Activated CD4-positive, alpha-beta T cell treated with anti-CD3 and anti-CD28 coated beads, Interleukin-2, amount 10 ng/mL, durations not matched to agents 7 days and 5 days (primary cell): ENCODE data around the gene MICU1. TPM values are rescaled to one million over a fixed set of nuclear protein-coding genes. Genes with fewer than 3 reads are reported as not detected.
"Not testable (repeated sequence)": the region's sequence is repeated elsewhere in the genome, so short reads cannot be mapped to it uniquely, and the experiment has no call there.

Source experiments
- CTCF ChIA-PET: fragments of 350-600 bp; sonication (Branson Sonifier 250); formaldehyde crosslinking; loops from one replicate; lab custom pipeline; 2021; ENCODE audit warnings: antibody characterized with exemption; lab: Charles Lee
- POLR2A ChIA-PET: fragments of 350-600 bp; sonication (Branson Sonifier 250); formaldehyde crosslinking; loops from one replicate; lab custom pipeline; 2021; ENCODE audit warnings: antibody characterized with exemption; lab: Charles Lee
- DNase-seq: peaks from one replicate; pipeline ENCODE4 v3.0.0-alpha.2; 2020
- H3K27ac Mint-ChIP-seq: one replicate; pipeline ENCODE4 v1.8.0; 2021; ENCODE audit warnings: mild to moderate bottlenecking, moderate library complexity, mixed read lengths
- H3K27me3 Mint-ChIP-seq: one replicate; pipeline ENCODE4 v1.8.0; 2021; ENCODE audit warnings: mixed read lengths
- H3K36me3 Mint-ChIP-seq: one replicate; pipeline ENCODE4 v1.8.0; 2021; ENCODE audit warnings: low read depth, mixed read lengths
- H3K4me1 Mint-ChIP-seq: one replicate; pipeline ENCODE4 v1.8.0; 2021; ENCODE audit warnings: mixed read lengths
- H3K4me3 Mint-ChIP-seq: one replicate; pipeline ENCODE4 v1.8.0; 2021; ENCODE audit warnings: mild to moderate bottlenecking, moderate library complexity, mixed read lengths
- H3K9me3 Mint-ChIP-seq: one replicate; pipeline ENCODE4 v1.8.0; 2021; ENCODE audit warnings: mixed read lengths
- total RNA-seq, 2 experiments: library from RNA; stranded (reverse); gene quantifications; one replicate each; pipeline ENCODE4 v1.2.3, GENCODE V29; 2021

MICU1 gene
- total RNA-seq, 2 experiments from 2014 or later: 27.3 to 28.7 TPM

DNA sequence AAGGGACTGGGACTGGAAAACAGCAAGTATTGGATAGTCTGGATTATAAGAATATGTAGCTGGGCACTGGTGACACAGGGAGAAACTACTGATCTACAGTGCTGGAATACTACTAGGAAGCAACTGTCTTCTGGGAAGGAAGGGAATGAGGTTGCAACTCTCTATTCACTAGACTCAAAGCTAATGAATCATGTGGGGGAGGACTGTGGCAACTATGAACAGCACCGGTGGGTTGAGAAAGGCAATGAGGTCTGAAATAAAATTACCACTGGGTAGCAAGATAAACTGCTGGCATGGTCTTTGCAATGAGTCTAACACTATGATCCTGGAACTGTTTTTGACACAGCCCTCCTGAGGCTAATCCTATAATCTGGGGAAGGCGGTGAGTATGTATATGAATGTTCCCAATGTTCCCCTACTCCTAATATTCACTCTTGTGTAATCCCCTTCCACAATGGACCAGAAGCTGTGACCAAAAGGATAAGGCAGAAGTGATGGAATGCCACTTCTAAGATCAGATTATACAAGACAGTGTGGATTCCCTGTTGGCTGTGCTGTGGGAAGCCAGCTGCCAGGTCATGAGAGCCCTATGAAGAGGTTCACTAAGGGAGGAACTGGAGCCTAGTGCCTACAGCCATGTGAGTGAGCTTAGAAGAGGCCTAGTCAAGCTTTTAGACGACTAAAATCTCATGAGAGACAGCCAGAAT lies 169.8 kb downstream of the MICU1 start:
- H3K9me3 Mint-ChIP-seq: no peaks in the 10 kb centered on the region
- CTCF ChIA-PET: interaction anchor here (0.6 to 0.8 kb wide), 2 partner anchors 39 to 46 kb away, joined by 4 to 6 read pairs; no protein-coding TSS in a partner anchor
- H3K27me3 Mint-ChIP-seq: no peaks in the 10 kb centered on the region

DNA sequence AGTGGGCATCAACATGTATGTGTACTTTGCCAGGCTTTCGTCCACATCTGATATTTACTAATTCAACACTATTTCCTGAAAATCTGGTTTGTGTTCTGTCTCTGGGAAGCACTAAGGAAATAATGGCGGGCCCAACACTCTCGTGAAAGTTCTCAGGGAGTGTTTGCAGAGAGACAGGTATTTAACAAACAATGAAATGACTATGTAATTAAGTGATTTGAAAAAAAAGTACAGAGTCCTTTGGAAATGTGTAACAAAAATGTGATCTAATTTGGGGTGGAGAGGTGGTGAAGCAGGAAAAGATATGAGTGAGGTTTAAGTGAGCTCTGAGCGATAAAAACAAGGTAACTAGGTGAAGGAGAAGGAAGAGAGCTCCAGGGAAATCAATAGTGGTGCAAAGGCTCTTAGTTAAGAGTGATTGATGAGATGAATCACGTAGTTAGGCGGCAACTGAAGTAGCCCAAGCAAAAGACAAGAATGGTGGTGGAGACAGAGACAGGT lies 175.9 kb downstream of the MICU1 start:
- Mint-ChIP-seq H3K27me3 (no peaks in the 10 kb centered on the region), H3K36me3 (no peaks in the 10 kb centered on the region), H3K9me3 (no peaks in the 10 kb centered on the region), H3K4me1 (no peaks in the 10 kb centered on the region), H3K27ac (no peak overlapping the region), H3K4me3 (no peak overlapping the region)
- ChIA-PET POLR2A (no interaction called here), CTCF (interaction anchor here (0.6 kb wide), 1 partner anchor 78 kb away, joined by 3 read pairs; no protein-coding TSS in a partner anchor)
- DNase-seq: no peak

More for the DNA sequence above, 169.8 kb downstream of the MICU1 start:
- no peaks in the 10 kb centered on the region for H3K36me3 Mint-ChIP-seq
- DNase-seq: no peak
- POLR2A ChIA-PET: interaction anchor here (0.6 kb wide), 1 partner anchor 106 kb away, joined by 5 read pairs; no protein-coding TSS in a partner anchor
- H3K27ac Mint-ChIP-seq: no peak overlapping the region
- H3K4me1 Mint-ChIP-seq: no peaks in the 10 kb centered on the region
- H3K4me3 Mint-ChIP-seq: no peak overlapping the region

DNA sequence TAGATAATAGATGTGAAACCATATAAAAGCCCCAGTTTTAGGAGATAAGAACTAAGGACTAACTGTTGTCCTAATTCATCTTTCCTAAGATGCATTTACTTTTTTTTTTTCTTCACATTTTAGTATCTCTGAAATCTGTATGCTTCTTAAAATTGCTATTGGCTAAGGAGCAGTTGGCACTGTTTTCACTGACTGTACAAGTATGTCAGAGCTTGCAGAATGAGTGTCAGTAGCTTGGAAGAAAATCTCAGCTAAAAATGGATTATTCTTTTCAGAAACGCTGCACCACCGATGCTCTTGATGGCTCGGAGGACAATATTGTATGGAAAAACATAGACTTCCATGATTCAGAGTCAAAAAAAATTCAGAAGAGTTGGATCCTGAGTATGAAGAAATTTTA lies 180.0 kb downstream of the MICU1 start:
- Mint-ChIP-seq H3K9me3 (no peaks in the 10 kb centered on the region), H3K27me3 (no peaks in the 10 kb centered on the region), H3K27ac (no peak overlapping the region), H3K4me3 (no peak overlapping the region), H3K4me1 (no peaks in the 10 kb centered on the region), H3K36me3 (peaks cover 5% of the 10 kb centered on the region)
- DNase-seq: no peak
- ChIA-PET CTCF (no interaction called here), POLR2A (no interaction called here)

DNA sequence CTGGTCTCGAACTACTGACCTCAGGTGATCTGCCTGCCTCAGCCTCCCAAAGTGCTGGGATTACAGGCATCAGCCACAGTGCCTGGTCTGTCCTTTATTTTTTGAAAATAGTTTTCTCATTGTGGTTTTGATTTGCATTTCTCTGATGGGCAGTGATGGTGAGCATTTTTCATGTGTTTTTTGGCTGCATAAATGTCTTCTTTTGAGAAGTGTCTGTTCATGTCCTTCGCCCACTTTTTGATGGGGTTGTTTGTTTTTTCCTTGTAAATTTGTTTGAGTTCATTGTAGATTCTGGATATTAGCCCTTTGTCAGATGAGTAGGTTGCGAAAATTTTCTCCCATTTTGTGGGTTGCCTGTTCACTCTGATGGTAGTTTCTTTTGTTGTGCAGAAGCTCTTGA lies 182.9 kb downstream of the MICU1 start:
- H3K9me3 Mint-ChIP-seq, H3K4me1 Mint-ChIP-seq, H3K27me3 Mint-ChIP-seq, H3K4me3 Mint-ChIP-seq, H3K36me3 Mint-ChIP-seq, DNase-seq, CTCF ChIA-PET, POLR2A ChIA-PET, H3K27ac Mint-ChIP-seq: not testable (repeated sequence)

DNA sequence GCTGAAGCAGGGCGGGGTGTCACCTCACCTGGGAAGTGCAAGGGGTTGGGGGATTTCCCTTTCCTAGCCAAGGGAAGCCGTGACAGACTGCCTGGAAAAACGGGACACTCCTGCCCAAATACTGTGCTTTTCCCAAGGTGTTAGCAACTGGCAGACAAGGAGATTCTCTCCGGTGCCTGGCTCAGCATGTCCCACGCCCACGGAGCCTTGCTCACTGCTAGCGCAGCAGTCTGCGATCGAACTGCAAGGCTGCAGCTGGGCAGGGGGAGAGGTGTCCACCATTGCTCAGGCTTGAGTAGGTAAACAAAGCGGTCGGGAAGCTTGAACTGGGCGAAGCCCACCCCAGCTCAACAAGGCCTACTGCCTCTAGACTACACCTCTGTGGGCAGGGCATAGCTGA lies 190.3 kb downstream of the MICU1 start:
- H3K4me1 Mint-ChIP-seq: no peaks in the 10 kb centered on the region
- no peak overlapping the region for H3K4me3 Mint-ChIP-seq
- no peaks in the 10 kb centered on the region for H3K27me3 Mint-ChIP-seq
- no peak for DNase-seq
- no peaks in the 10 kb centered on the region for H3K36me3 Mint-ChIP-seq
- no peak overlapping the region for H3K27ac Mint-ChIP-seq
- ChIA-PET CTCF (interaction anchor here (0.8 kb wide), 1 partner anchor 10 kb away, joined by 3 read pairs; no protein-coding TSS in a partner anchor), POLR2A (no interaction called here)
- no peaks in the 10 kb centered on the region for H3K9me3 Mint-ChIP-seq

DNA sequence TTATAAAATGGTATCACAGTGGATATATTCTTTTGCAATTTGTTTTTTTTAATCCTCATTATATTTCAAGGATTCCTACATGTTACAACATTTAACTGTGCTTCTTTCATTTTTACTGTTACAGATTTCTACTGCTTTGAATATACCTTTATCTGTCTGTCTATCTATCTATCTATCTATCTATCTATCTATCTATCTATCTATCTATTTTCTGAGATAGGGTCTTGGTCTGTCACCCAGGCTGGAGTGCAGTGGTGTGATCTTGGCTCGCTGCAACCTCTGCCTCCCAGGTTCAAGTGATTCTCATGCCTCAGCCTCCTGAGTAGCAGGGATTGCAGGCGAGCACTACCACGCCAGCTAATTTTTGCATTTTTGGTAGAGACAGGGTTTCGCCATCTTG lies 194.9 kb downstream of the MICU1 start:
- H3K27ac Mint-ChIP-seq, H3K27me3 Mint-ChIP-seq, DNase-seq, H3K36me3 Mint-ChIP-seq, H3K9me3 Mint-ChIP-seq, H3K4me3 Mint-ChIP-seq, H3K4me1 Mint-ChIP-seq, POLR2A ChIA-PET: not testable (repeated sequence)
- CTCF ChIA-PET: interaction anchor here (0.9 kb wide), 1 partner anchor 64 kb away, joined by 3 read pairs; no protein-coding TSS in a partner anchor

DNA sequence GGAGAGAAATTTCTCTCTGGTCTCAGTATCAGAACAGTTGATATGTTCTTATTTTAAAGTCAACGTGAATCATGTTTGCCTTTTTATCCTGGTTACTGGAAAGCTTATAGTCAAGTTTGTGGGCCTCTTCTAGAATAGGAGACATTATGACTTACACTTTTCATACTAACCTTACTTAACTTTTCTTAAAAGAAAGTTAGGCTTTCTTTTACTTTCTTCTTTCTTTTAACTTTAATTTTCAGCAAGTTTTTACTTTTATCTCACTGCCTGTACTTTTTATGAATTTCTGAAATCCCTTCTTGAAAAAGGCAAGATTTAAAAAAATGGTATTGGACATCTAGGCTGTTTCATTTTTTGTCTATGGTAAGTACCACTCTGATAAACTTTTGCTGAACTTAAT lies 195.9 kb downstream of the MICU1 start:
- Mint-ChIP-seq H3K4me1 (no peaks in the 10 kb centered on the region), H3K27ac (no peak overlapping the region), H3K4me3 (no peak overlapping the region), H3K9me3 (no peaks in the 10 kb centered on the region), H3K36me3 (no peaks in the 10 kb centered on the region), H3K27me3 (no peaks in the 10 kb centered on the region)
- ChIA-PET CTCF (no interaction called here), POLR2A (no interaction called here)
- no peak for DNase-seq

DNA sequence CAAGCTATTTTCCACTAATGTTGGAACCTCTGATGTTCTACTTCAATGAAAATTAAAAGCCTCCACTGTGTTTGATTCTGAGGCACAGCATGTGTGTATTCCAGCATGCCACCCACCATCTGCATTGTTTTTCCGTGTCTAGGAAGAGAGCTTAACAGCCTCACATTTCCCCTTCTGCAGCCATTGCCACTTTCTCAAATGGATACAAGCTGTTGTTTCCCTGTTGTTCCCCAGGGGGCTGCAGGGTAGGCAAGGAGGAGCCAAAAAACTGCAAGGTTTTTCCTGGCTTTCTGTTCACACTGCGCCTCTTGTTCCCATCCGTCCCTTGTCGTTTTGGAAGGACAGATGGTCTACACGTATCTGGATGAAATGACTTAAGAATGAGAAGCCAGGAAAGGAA lies 198.9 kb downstream of the MICU1 start:
- H3K36me3 Mint-ChIP-seq: peaks cover 9% of the 10 kb centered on the region
- no peaks in the 10 kb centered on the region for H3K27me3 Mint-ChIP-seq
- CTCF ChIA-PET: interaction anchor here (0.5 kb wide), 1 partner anchor 690 kb away, joined by 3 read pairs; no protein-coding TSS in a partner anchor
- H3K4me3 Mint-ChIP-seq: no peak overlapping the region
- POLR2A ChIA-PET: no interaction called here
- DNase-seq: no peak
- H3K27ac Mint-ChIP-seq: no peak overlapping the region
- peaks cover under 1% of the 10 kb centered on the region for H3K9me3 Mint-ChIP-seq
- no peaks in the 10 kb centered on the region for H3K4me1 Mint-ChIP-seq

DNA sequence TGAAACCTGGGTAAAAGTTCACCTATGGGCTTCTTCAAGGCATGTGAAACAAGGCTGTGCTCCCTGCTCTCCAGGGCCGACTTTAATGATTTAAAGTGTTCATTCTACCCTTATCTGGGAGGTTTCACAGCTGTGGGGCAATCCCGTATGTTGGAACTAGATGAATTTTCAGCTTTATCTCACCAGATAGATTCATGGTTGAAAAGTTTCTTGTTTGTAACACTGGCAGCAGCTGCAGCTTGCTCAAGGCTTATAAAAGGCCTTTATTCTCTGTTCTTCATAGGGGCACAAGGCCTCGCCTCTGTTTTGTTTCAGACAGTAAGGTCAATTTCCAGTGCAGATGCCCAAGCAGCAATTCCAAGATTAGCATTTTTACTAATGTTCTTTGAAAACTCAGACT lies 200.7 kb downstream of the MICU1 start:
- ChIA-PET POLR2A (no interaction called here), CTCF (interaction anchor here (0.9 kb wide), 1 partner anchor 10 kb away, joined by 3 read pairs; no protein-coding TSS in a partner anchor)
- DNase-seq: no peak
- H3K27ac Mint-ChIP-seq: no peak overlapping the region
- H3K9me3 Mint-ChIP-seq: peaks cover 6% of the 10 kb centered on the region
- H3K4me3 Mint-ChIP-seq: no peak overlapping the region
- peaks cover 19% of the 10 kb centered on the region for H3K36me3 Mint-ChIP-seq
- H3K4me1 Mint-ChIP-seq: no peaks in the 10 kb centered on the region
- no peaks in the 10 kb centered on the region for H3K27me3 Mint-ChIP-seq

DNA sequence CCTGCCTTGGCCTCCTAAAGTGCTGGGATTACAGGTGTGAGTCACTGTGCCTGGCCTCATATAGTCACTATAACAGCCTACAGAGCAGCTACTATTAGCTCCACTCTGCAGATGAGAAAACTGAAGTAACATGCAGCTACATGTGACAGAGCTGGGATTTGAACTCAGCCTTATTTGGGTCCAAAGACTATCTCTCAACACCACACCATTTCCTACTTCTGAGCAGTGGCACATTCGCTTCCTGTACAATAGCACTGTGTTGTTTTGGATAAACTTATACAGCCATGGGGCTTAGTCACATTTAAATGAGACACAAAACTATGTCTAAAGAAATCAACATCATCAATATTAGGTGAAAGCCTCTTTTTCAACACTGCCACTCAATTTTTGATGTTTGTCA lies 201.3 kb downstream of the MICU1 start:
- Mint-ChIP-seq H3K4me1 (no peaks in the 10 kb centered on the region), H3K27me3 (no peaks in the 10 kb centered on the region), H3K36me3 (peaks cover 23% of the 10 kb centered on the region), H3K4me3 (no peak overlapping the region), H3K9me3 (peaks cover 6% of the 10 kb centered on the region), H3K27ac (no peak overlapping the region)
- no peak for DNase-seq
- ChIA-PET POLR2A (no interaction called here), CTCF (interaction anchor here (0.5 kb wide), 1 partner anchor 325 kb away, joined by 3 read pairs; no protein-coding TSS in a partner anchor)

DNA sequence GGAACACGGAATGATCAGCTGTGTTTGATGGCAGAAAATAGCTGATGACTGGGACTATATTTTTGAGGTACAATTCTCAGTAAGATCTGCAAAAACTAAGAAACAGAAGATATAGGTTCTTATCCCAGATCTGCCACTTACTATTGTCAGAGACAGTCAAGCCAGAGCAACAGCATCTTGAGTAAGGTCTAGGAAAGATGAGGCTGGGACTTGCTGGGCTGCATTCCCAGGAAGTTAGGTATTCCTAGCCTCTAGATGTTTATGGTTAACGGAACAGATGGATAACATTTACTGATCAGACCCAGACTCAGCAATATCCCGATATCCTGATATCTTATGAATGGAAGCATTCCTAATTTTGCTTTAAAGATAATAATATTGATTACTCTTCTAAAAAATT lies 202.5 kb downstream of the MICU1 start:
- no peak for DNase-seq
- POLR2A ChIA-PET: no interaction called here
- Mint-ChIP-seq H3K4me3 (no peak overlapping the region), H3K4me1 (no peaks in the 10 kb centered on the region), H3K27ac (no peak overlapping the region), H3K27me3 (no peaks in the 10 kb centered on the region), H3K9me3 (peaks cover 6% of the 10 kb centered on the region), H3K36me3 (peaks cover 25% of the 10 kb centered on the region)
- CTCF ChIA-PET: interaction anchor here (1.1 kb wide), 1 partner anchor 14 kb away, joined by 3 read pairs; no protein-coding TSS in a partner anchor

DNA sequence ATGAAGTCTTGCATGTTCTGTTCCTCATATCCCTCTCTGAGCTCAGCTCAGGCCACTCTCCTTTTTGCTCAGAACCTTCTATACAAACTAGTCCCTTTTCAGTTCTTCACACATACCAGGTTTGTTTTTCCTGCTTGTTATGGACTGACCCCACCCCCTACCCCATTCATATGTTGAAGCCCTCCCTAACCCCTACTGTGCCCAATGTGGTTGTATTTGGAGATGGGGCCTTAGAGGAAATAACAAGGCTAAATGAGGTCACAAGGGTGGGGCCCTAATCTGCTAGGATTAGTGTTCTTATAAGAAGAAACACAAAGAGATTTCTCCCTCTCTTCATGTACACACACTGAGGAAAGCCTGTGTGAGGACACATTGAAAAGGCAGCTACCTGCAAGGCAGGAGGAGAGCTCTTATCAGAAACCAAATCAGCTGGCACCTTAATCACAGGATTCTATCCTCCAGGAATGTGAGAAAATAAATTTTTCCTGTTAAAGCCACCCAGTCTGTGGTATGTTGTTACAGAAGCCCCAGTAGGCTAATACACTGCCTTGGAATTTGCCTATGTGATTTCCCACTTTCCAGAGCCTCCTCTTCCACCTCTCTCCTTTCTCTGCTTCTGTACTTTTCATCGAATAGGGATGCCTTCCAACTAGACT lies 203.9 kb downstream of the MICU1 start:
- no peak for DNase-seq
- H3K36me3 Mint-ChIP-seq: peaks cover 25% of the 10 kb centered on the region
- ChIA-PET CTCF (interaction anchor here (0.6 kb wide), 1 partner anchor 278 kb away, joined by 3 read pairs; no protein-coding TSS in a partner anchor), POLR2A (no interaction called here)
- no peak overlapping the region for H3K4me3 Mint-ChIP-seq
- no peaks in the 10 kb centered on the region for H3K27me3 Mint-ChIP-seq
- H3K4me1 Mint-ChIP-seq: no peaks in the 10 kb centered on the region
- H3K9me3 Mint-ChIP-seq: peaks cover 12% of the 10 kb centered on the region
- H3K27ac Mint-ChIP-seq: no peak overlapping the region

DNA sequence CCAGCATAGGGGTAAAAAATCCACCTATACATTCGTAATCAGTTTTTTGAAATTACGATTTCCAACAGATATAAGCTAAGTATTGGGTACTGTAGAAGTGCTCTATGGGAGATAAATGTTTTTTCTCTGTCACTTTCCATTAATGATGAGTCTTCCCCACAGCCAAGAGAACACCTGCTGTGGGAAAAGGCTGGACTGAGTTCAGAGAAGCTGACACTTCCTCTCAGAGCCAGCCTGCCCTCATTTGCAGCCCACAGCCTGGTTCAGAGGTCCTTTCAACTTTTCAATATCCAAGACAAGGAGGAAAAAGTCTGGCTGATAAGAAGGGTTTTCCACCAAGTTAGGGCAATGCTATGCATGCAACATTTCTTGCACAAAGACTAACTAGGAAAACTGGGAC lies 206.6 kb downstream of the MICU1 start:
- Mint-ChIP-seq H3K4me3 (no peak overlapping the region), H3K36me3 (peaks cover 26% of the 10 kb centered on the region), H3K27me3 (no peaks in the 10 kb centered on the region), H3K4me1 (no peaks in the 10 kb centered on the region), H3K27ac (no peak overlapping the region), H3K9me3 (peaks cover 12% of the 10 kb centered on the region)
- ChIA-PET POLR2A (no interaction called here), CTCF (no interaction called here)
- DNase-seq: no peak
